DND-41 (cell line): ENCODE measurements around the gene HCN1.
"Not testable (repeated sequence)": the region's sequence is repeated elsewhere in the genome, so short reads cannot be mapped to it uniquely, and the experiment has no call there.

Experiments used
- ATAC-seq: fragments of 200-7000 bp; cut with Tn5 transposase; 3 replicates; pipeline ENCODE4 v1.9.1; 2021; ENCODE audit warnings: low read depth; ENCODE audit not compliant: insufficient read depth
- DNase-seq: peaks from one replicate; pipeline ENCODE4 v3.0.0-alpha.2; 2020
- H2AFZ ChIP-seq: 2 replicates; pipeline ENCODE4 v1.6.0; 2012; ENCODE audit warnings: low read depth, low read length
- H3K27ac ChIP-seq: 2 replicates; pipeline ENCODE4 v1.5.1; 2012; ENCODE audit warnings: low read length, inconsistent platforms
- H3K27me3 ChIP-seq: fragments of 200-600 bp; sonication (generic); 2 replicates; pipeline ENCODE4 v1.6.0; 2012; ENCODE audit warnings: low read length, mild to moderate bottlenecking, inconsistent platforms; ENCODE audit not compliant: insufficient read depth, poor library complexity
- H3K36me3 ChIP-seq: 2 replicates; pipeline ENCODE4 v1.5.1; 2012; ENCODE audit warnings: low read length, inconsistent platforms; ENCODE audit not compliant: insufficient read depth
- H3K4me1 ChIP-seq: 2 replicates; pipeline ENCODE4 v1.5.1; 2012; ENCODE audit warnings: mild to moderate bottlenecking, low read length; ENCODE audit not compliant: insufficient read depth
- H3K4me2 ChIP-seq: 2 replicates; pipeline ENCODE4 v1.6.0; 2012; ENCODE audit warnings: mild to moderate bottlenecking, moderate library complexity, low read length, inconsistent platforms; ENCODE audit not compliant: insufficient read depth
- H3K4me3 ChIP-seq, 2 experiments: fragments of 200-600 bp in 1 of 2; shearing (Covaris generic) in 1 of 2; 2 replicates each; pipeline ENCODE4 v1.5.1; 2012 to 2016; ENCODE audit warnings: inconsistent platforms in 2 of 2, low read length in 2 of 2, mild to moderate bottlenecking in 2 of 2, low read depth in 1 of 2, moderate library complexity in 1 of 2
- H3K79me2 ChIP-seq: 2 replicates; pipeline ENCODE4 v1.6.0; 2012; ENCODE audit warnings: low read length, inconsistent platforms; ENCODE audit not compliant: insufficient read depth
- H3K9ac ChIP-seq: 2 replicates; pipeline ENCODE4 v1.6.0; 2012; ENCODE audit warnings: low read depth, mild to moderate bottlenecking, inconsistent platforms, low read length, moderate library complexity
- H3K9me3 ChIP-seq: 2 replicates; pipeline ENCODE4 v1.5.1; 2012; ENCODE audit warnings: low read length, moderate library complexity, mild to moderate bottlenecking, inconsistent platforms; ENCODE audit not compliant: insufficient read depth, severe bottlenecking
- H4K20me1 ChIP-seq: 2 replicates; pipeline ENCODE4 v1.6.0; 2012; ENCODE audit warnings: low read length; ENCODE audit not compliant: insufficient read depth
- CTCF ChIP-seq: IDR thresholded peaks from 2 replicates; pipeline ENCODE4 v1.5.1; 2012; ENCODE audit warnings: borderline replicate concordance, low read length, moderate library complexity, mild to moderate bottlenecking; ENCODE audit not compliant: poor library complexity, severe bottlenecking; ENCODE audit errors: extremely low read depth
- EZH2 ChIP-seq: IDR thresholded peaks from 3 replicates; pipeline ENCODE4 v1.6.1; 2012; ENCODE audit warnings: borderline replicate concordance, low read depth, mild to moderate bottlenecking, moderate library complexity, low read length, inconsistent platforms; ENCODE audit not compliant: severe bottlenecking

Gene HCN1

DNA sequence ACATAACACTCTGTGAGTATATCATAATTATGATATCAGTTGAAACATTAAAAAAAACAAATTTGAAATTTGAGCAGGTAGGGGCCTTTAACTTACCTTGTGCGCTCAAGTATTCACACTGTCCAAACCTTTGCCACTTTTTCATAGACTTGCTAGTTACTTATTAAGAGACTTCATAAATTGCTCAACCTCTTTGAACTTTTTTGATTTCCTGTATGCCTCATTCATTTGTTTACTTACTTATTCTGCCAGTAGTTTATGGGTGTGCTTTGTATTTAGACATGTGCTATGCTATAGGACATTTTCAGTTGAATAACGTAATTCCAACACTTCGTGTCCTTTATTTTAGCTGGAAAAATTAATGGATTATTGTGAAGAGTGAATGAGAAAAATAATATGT, 204.8 kb downstream of the HCN1 start:
- H3K9ac ChIP-seq, result no peak overlapping the region
- no peaks in the 10 kb centered on the region for H3K4me1 ChIP-seq
- no peaks in the 10 kb centered on the region for H3K9me3 ChIP-seq
- ATAC-seq (no peak), DNase-seq (no peak)
- no peaks in the 10 kb centered on the region for H3K79me2 ChIP-seq
- no peak overlapping the region for H2AFZ ChIP-seq
- H4K20me1 ChIP-seq, result no peaks in the 10 kb centered on the region
- no peak overlapping the region for H3K4me2 ChIP-seq
- H3K4me3 ChIP-seq, result no peak overlapping the region
- no peak overlapping the region for H3K27ac ChIP-seq
- H3K36me3 ChIP-seq, result no peaks in the 10 kb centered on the region
- H3K27me3 ChIP-seq, result no peaks in the 10 kb centered on the region
- TF ChIP-seq CTCF (no peak), EZH2 (no peak)

GRCh38 chr5:45484781-45485180, 211.4 kb downstream of the HCN1 start:
- Histone ChIP-seq H3K27me3 (no peaks in the 10 kb centered on the region), H3K9me3 (no peaks in the 10 kb centered on the region), H3K79me2 (no peaks in the 10 kb centered on the region), H3K27ac (no peak overlapping the region), H3K4me3 (no peak overlapping the region), H3K4me1 (no peaks in the 10 kb centered on the region), H2AFZ (no peak overlapping the region), H4K20me1 (no peaks in the 10 kb centered on the region), H3K4me2 (no peak overlapping the region), H3K36me3 (no peaks in the 10 kb centered on the region), H3K9ac (no peak overlapping the region)
- ATAC-seq (no peak), DNase-seq (no peak)
- TF ChIP-seq EZH2, result no peak
- TF ChIP-seq CTCF, result no peak

GRCh38 chr5:45454114-45454513, 242.1 kb downstream of the HCN1 start:
- no peak for TF ChIP-seq EZH2
- no peak for TF ChIP-seq CTCF
- Histone ChIP-seq H3K4me3 (no peak overlapping the region), H3K9ac (no peak overlapping the region), H3K9me3 (no peaks in the 10 kb centered on the region), H3K4me1 (no peaks in the 10 kb centered on the region), H4K20me1 (no peaks in the 10 kb centered on the region), H3K36me3 (no peaks in the 10 kb centered on the region), H3K27ac (no peak overlapping the region), H3K4me2 (no peak overlapping the region), H3K79me2 (no peaks in the 10 kb centered on the region), H3K27me3 (no peaks in the 10 kb centered on the region), H2AFZ (no peak overlapping the region)
- ATAC-seq, result no peak
- DNase-seq, result no peak

GRCh38 chr5:45444856-45445255, 251.3 kb downstream of the HCN1 start:
- not testable (repeated sequence) for H3K79me2 ChIP-seq, H3K36me3 ChIP-seq, H3K4me1 ChIP-seq, DNase-seq, H3K4me2 ChIP-seq, H3K4me3 ChIP-seq, H3K9me3 ChIP-seq, H4K20me1 ChIP-seq, H3K27ac ChIP-seq, H2AFZ ChIP-seq, H3K9ac ChIP-seq, H3K27me3 ChIP-seq, ATAC-seq
